Skeletal muscle cell (primary cell): Measurements from ENCODE around the gene SMARCAD1.
A peak's percentile ranks its signal among the peaks of the same experiment; 100 is the strongest.

Experiments used
- DNase-seq: peaks from one replicate; pipeline ENCODE4 v3.0.0-alpha.2; 2010; ENCODE audit warnings: low read depth
- H3K4me3 ChIP-seq: 2 replicates; pipeline ENCODE4 v1.5.1; 2011; ENCODE audit warnings: low read depth, mild to moderate bottlenecking, control low read depth, low read length, moderate library complexity

Gene SMARCAD1

GRCh38 chr4:94207469-94208224, at the start of gene SMARCAD1:
Gene SMARCAD1 (plus strand): TSS chr4:94207865. CDS start chr4:94208395, 530 bp downstream.
- peak; percentile 88 for DNase-seq
- peak within 1 kb of the TSS; percentile 75 for H3K4me3 ChIP-seq

- DNase-seq: no peak
- H3K4me3 ChIP-seq: no peak overlapping the region
Observed at GRCh38 chr4:94158883-94159282, 48.8 kb upstream of the SMARCAD1 start.

- no peak for DNase-seq
- H3K4me3 ChIP-seq: no peak overlapping the region
Observed at GRCh38 chr4:94159790-94160189, 47.9 kb upstream of the SMARCAD1 start.

GRCh38 chr4:94160774-94161173, 46.9 kb upstream of the SMARCAD1 start:
- DNase-seq: no peak

GRCh38 chr4:94165256-94165655, 42.4 kb upstream of the SMARCAD1 start:
- H3K4me3 ChIP-seq: no peak overlapping the region
- no peak for DNase-seq

More at GRCh38 chr4:94160774-94161173, 46.9 kb upstream of the SMARCAD1 start:
- H3K4me3 ChIP-seq: no peak overlapping the region

- no peak for DNase-seq
- H3K4me3 ChIP-seq: no peak overlapping the region
Observed at GRCh38 chr4:94168321-94168720, 39.3 kb upstream of the SMARCAD1 start.

- DNase-seq: no peak
- no peak overlapping the region for H3K4me3 ChIP-seq
Observed at GRCh38 chr4:94169803-94170372, 37.8 kb upstream of the SMARCAD1 start.

- no peak overlapping the region for H3K4me3 ChIP-seq
- DNase-seq: no peak
Observed at GRCh38 chr4:94171616-94172015, 36.0 kb upstream of the SMARCAD1 start.

GRCh38 chr4:94175553-94176261, 32.0 kb upstream of the SMARCAD1 start:
- H3K4me3 ChIP-seq: no peak overlapping the region
- no peak for DNase-seq

- no peak for DNase-seq
- no peak overlapping the region for H3K4me3 ChIP-seq
Observed at GRCh38 chr4:94177822-94178221, 29.8 kb upstream of the SMARCAD1 start.

GRCh38 chr4:94181815-94182214, 25.9 kb upstream of the SMARCAD1 start:
- H3K4me3 ChIP-seq: no peak overlapping the region
- DNase-seq: no peak

GRCh38 chr4:94202769-94203168, 4.9 kb upstream of the SMARCAD1 start:
- H3K4me3 ChIP-seq: no peak overlapping the region
- no peak for DNase-seq

- peak overlapping the region; percentile 75 for H3K4me3 ChIP-seq
- no peak for DNase-seq
Observed at GRCh38 chr4:94208266-94208665, 601 bp downstream of the SMARCAD1 start.

GRCh38 chr4:94208918-94209317, 1.3 kb downstream of the SMARCAD1 start:
- H3K4me3 ChIP-seq: peak overlapping the region; percentile 75
- DNase-seq: no peak

GRCh38 chr4:94211861-94212260, 4.2 kb downstream of the SMARCAD1 start:
- DNase-seq: no peak
- no peak overlapping the region for H3K4me3 ChIP-seq

GRCh38 chr4:94214703-94215319, 7.1 kb downstream of the SMARCAD1 start:
- no peak for DNase-seq
- no peak overlapping the region for H3K4me3 ChIP-seq

GRCh38 chr4:94216394-94216793, 8.7 kb downstream of the SMARCAD1 start:
- no peak overlapping the region for H3K4me3 ChIP-seq
- no peak for DNase-seq

GRCh38 chr4:94219402-94219801, 11.7 kb downstream of the SMARCAD1 start:
- H3K4me3 ChIP-seq: no peak overlapping the region
- DNase-seq: no peak

- DNase-seq: no peak
- H3K4me3 ChIP-seq: no peak overlapping the region
Observed at GRCh38 chr4:94221916-94222315, 14.3 kb downstream of the SMARCAD1 start.

GRCh38 chr4:94225449-94225848, 17.8 kb downstream of the SMARCAD1 start:
- no peak overlapping the region for H3K4me3 ChIP-seq
- no peak for DNase-seq
